Endothelial cell of umbilical vein (primary cell): ENCODE data around the gene SLC12A4. TPM values are rescaled to one million over a fixed set of nuclear protein-coding genes. Genes with fewer than 3 reads are reported as not detected.

Source experiments
- BruUV-seq: library from RNA; stranded (reverse); fragments of 400-500 nt; replicated peaks from 2 replicates; lab custom pipeline; 2021; lab: Mats Ljungman, UMichigan
- CTCF ChIA-PET: fragments of 300-600, 350-600 bp; sonication (Branson Sonifier 250); formaldehyde crosslinking; loops from one replicate; lab custom pipeline; 2021; ENCODE audit warnings: antibody characterized with exemption, inconsistent platforms; lab: Charles Lee
- POLR2A ChIA-PET: fragments of 300-600, 350-600 bp; sonication (Branson Sonifier 250); formaldehyde crosslinking; loops from one replicate; lab custom pipeline; 2021; ENCODE audit warnings: antibody characterized with exemption, inconsistent platforms; lab: Charles Lee
- DNase-seq: peaks from one replicate; pipeline ENCODE4 v3.0.0-alpha.2; 2011; ENCODE audit warnings: low read depth, low spot score
- FAIRE-seq: peaks from 2 replicates; lab custom pipeline; 2011; peaks lifted over from hg19 to GRCh38; lab: Jason Lieb, UNC
- H2AFZ ChIP-seq: 2 replicates; pipeline ENCODE4 v1.6.0; 2012; ENCODE audit warnings: low read depth, low read length, control low read depth, inconsistent platforms
- H3K27ac ChIP-seq: 2 replicates; pipeline ENCODE4 v1.5.1; 2011; ENCODE audit warnings: low read depth, mild to moderate bottlenecking, control low read depth, low read length, moderate library complexity; ENCODE audit not compliant: insufficient read depth
- H3K27me3 ChIP-seq, 2 experiments: 2 replicates each; pipeline versions ENCODE4 v1.6.0 to v1.6.1; 2011; ENCODE audit warnings: low read length in 2 of 2, mixed read lengths in 1 of 2; ENCODE audit not compliant: control insufficient read depth in 2 of 2, insufficient read depth in 2 of 2
- H3K36me3 ChIP-seq, 2 experiments: 2 replicates in 1 of 2; 3 replicates in 1 of 2; pipeline ENCODE4 v1.5.1; 2011; ENCODE audit warnings: low read length in 2 of 2, mild to moderate bottlenecking in 1 of 2, moderate library complexity in 1 of 2; ENCODE audit not compliant: control insufficient read depth in 2 of 2, insufficient read depth in 2 of 2; ENCODE audit errors: extremely low read depth in 1 of 2
- H3K4me1 ChIP-seq: 3 replicates; pipeline ENCODE4 v1.5.1; 2011; ENCODE audit warnings: mild to moderate bottlenecking, low read length; ENCODE audit not compliant: control insufficient read depth, insufficient read depth; ENCODE audit errors: extremely low read depth
- H3K4me2 ChIP-seq: 2 replicates; pipeline ENCODE4 v1.6.1; 2011; ENCODE audit warnings: low read length, control low read depth, mixed read lengths; ENCODE audit not compliant: insufficient read depth
- H3K4me3 ChIP-seq, 3 experiments: fragments of 200-600 bp in 1 of 3; sonication (generic), shearing (Covaris generic) in 1 of 3; replicated peaks in 1 of 3; 2 replicates each; pipeline ENCODE4 v1.5.1; 2011 to 2016; ENCODE audit warnings: control low read depth in 3 of 3, low read length in 3 of 3, mild to moderate bottlenecking in 2 of 3, inconsistent platforms in 1 of 3, low read depth in 1 of 3, moderate library complexity in 1 of 3; ENCODE audit not compliant: insufficient read depth in 1 of 3
- H3K79me2 ChIP-seq: 2 replicates; pipeline ENCODE4 v1.6.0; 2012; ENCODE audit warnings: low read length, inconsistent platforms; ENCODE audit not compliant: control insufficient read depth, insufficient read depth
- H3K9ac ChIP-seq: replicated peaks from 2 replicates; pipeline ENCODE3; 2011; ENCODE audit warnings: low read length, control low read depth; ENCODE audit not compliant: insufficient read depth; ENCODE audit errors: extremely low read depth
- H3K9me1 ChIP-seq: replicated peaks from 3 replicates; pipeline ENCODE4 v1.6.0; 2011; ENCODE audit warnings: mild to moderate bottlenecking, low read length; ENCODE audit not compliant: control insufficient read depth, insufficient read depth; ENCODE audit errors: extremely low read depth
- H3K9me3 ChIP-seq: replicated peaks from 2 replicates; pipeline ENCODE4 v1.5.1; 2012; ENCODE audit warnings: low read length, inconsistent platforms; ENCODE audit not compliant: control insufficient read depth, insufficient read depth
- H4K20me1 ChIP-seq: replicated peaks from 2 replicates; pipeline ENCODE3; 2011; ENCODE audit warnings: mild to moderate bottlenecking, low read length; ENCODE audit not compliant: control insufficient read depth, insufficient read depth; ENCODE audit errors: extremely low read depth
- CTCF ChIP-seq, 2 donors: IDR thresholded peaks; 1 replicate in 1 of 2; 2 replicates in 1 of 2; pipeline ENCODE4 v1.5.1; 2011; ENCODE audit warnings: low read length in 2 of 2, mild to moderate bottlenecking in 2 of 2, moderate library complexity in 2 of 2, control low read depth in 1 of 2, inconsistent platforms in 1 of 2, low read depth in 1 of 2; ENCODE audit not compliant: insufficient read depth in 1 of 2; ENCODE audit errors: extremely low read depth in 1 of 2
- EZH2 ChIP-seq: IDR thresholded peaks from 2 replicates; pipeline ENCODE4 v1.6.1; 2012; ENCODE audit warnings: borderline replicate concordance, low read depth, mild to moderate bottlenecking, moderate library complexity, low read length, inconsistent platforms; ENCODE audit not compliant: severe bottlenecking
- FOS ChIP-seq: IDR thresholded peaks from 2 replicates; pipeline ENCODE4 v1.6.1; 2011; ENCODE audit warnings: mild to moderate bottlenecking, low read length, moderate library complexity, borderline replicate concordance; ENCODE audit not compliant: insufficient read depth
- GATA2 ChIP-seq: IDR thresholded peaks from 2 replicates; pipeline ENCODE4 v1.7.0; 2011; ENCODE audit warnings: low read depth, mild to moderate bottlenecking, moderate library complexity, mixed read lengths, low read length; ENCODE audit not compliant: insufficient read length, insufficient read depth
- JUN ChIP-seq: IDR thresholded peaks from 2 replicates; pipeline ENCODE4 v1.6.1; 2011; ENCODE audit warnings: borderline replicate concordance, low read depth; ENCODE audit not compliant: insufficient read length, insufficient read depth
- MAX ChIP-seq: IDR thresholded peaks from 2 replicates; pipeline ENCODE4 v1.6.1; 2011; ENCODE audit not compliant: insufficient read depth, insufficient read length
- MYC ChIP-seq: IDR thresholded peaks from one replicate; pipeline ENCODE4 v1.6.1; 2011; ENCODE audit warnings: mild to moderate bottlenecking, low read depth, low read length
- POLR2A ChIP-seq: IDR thresholded peaks from 2 replicates; pipeline ENCODE4 v1.6.1; 2012; ENCODE audit warnings: low read depth, mild to moderate bottlenecking, control low read depth, low read length
- POLR2AphosphoS5 ChIP-seq: IDR thresholded peaks from 2 replicates; pipeline ENCODE4 v1.6.1; 2012; ENCODE audit warnings: low read depth, mild to moderate bottlenecking, control low read depth, low read length, moderate library complexity; ENCODE audit not compliant: insufficient read depth
- dilution Hi-C: fragments of 300-500 bp; cut with MboI; formaldehyde crosslinking; loops from one replicate; pipeline ENCODE4 v1.15.0; 2019; ENCODE audit warnings: low sequenced_read_pairs; ENCODE audit not compliant: extremely low pct_ligation_motif_present
- intact Hi-C: fragments of 100-400 bp; cut with micrococcal nuclease; formaldehyde crosslinking; loops from one replicate; pipeline ENCODE4 v1.10.0; 2022
- polyA plus RNA-seq, 4 experiments: library from polyadenylated mRNA; depleted of rRNA in 3 of 4; stranded (reverse) in 3 of 4; unstranded in 1 of 4; fragments of >200 nt; gene quantifications; 2 replicates each; pipeline versions ENCODE4 v1.2.1 to v1.2.3, GENCODE V29; 2011 to 2012; ENCODE audit warnings: missing spikeins in 1 of 4
- total RNA-seq: library from RNA; stranded (reverse); gene quantifications from 2 replicates; pipeline ENCODE4 v1.2.3, GENCODE V29; 2021

SLC12A4 gene
- total and polyA plus RNA-seq, 2 donors (not counting 3 experiments of a cell fraction or from before 2014, with no cell fraction given) = 110 to 114 TPM

GRCh38 chr16:67924140-67924906 lies 44.1 kb downstream of the SLC12A4 start:
- Histone ChIP-seq H3K4me1 (peaks cover 10% of the 10 kb centered on the region), H4K20me1 (no peaks in the 10 kb centered on the region), H3K4me2 (no peak overlapping the region), H3K4me3 (no peak overlapping the region), H3K79me2 (no peaks in the 10 kb centered on the region), H3K9me3 (no peaks in the 10 kb centered on the region), H3K9ac (no peak overlapping the region), H3K36me3 (peaks cover 0 to 24% of the 10 kb centered on the region in 2 experiments), H2AFZ (no peak overlapping the region), H3K9me1 (no peaks in the 10 kb centered on the region), H3K27me3 (no peaks in the 10 kb centered on the region), H3K27ac (no peak overlapping the region)
- TF ChIP-seq EZH2 = no peak
- TF ChIP-seq FOS = no peak
- no peak for TF ChIP-seq MYC
- no peak for TF ChIP-seq POLR2A
- no peak for TF ChIP-seq POLR2AphosphoS5
- TF ChIP-seq GATA2 = no peak
- no peak for TF ChIP-seq JUN
- no peak for TF ChIP-seq MAX
- TF ChIP-seq CTCF (IDR thresholded peaks at IDR 0.05; ENCODE audit: extremely low read depth in 1 of 2, insufficient read depth in 1 of 2, low read depth in 1 of 2, low read length in 2 of 2) = no peak
- no TSS peak for BruUV-seq
- no peak for FAIRE-seq
- intact Hi-C loops = loop anchor here (10.0 kb wide), 1 partner anchor 400 kb away; the partner anchor contains the start of gene RIPOR1
- POLR2A ChIA-PET = interaction anchor here (0.8 kb wide), 1 partner anchor 10 kb away, joined by 5 read pairs; no protein-coding TSS in a partner anchor
- dilution Hi-C loops = loop anchor here (25.0 kb wide), 1 partner anchor 237 kb away; no protein-coding TSS in a partner anchor
- DNase-seq = no peak
- CTCF ChIA-PET = interaction anchor here (0.9 to 6.1 kb wide), 7 partner anchors 10 to 403 kb away, joined by 3 to 106 read pairs (median 11); partner anchors contain the start of genes NRN1L and PSKH1
